Measurements from ENCODE around the gene IGSF11.

DNA sequence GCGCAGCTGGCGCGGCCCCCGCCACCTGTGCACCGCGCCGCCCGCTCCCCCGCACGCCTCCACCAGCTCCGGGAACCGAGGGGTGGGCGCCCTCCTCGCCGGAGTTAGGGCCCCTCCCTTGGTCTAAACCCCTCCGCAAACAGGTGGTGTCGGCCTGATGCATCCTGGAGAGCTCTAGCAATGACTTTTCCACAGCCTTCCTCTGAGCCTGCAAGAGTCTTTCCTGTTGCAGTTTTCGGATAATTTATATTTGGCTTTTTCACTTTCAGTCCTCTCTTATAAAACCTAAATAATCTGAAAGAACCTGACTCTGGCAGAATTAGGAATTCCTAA is 334 bp upstream of the IGSF11 start:
- TF ChIP-seq TAF1 (IDR thresholded peaks at IDR 0.05; ENCODE audit: borderline replicate concordance, low read depth, low read length) (no peak), POLR2A (IDR thresholded peaks at IDR 0.05; ENCODE audit: low read depth, low read length) (no peak)
